GM18502 (cell line): ENCODE results near the gene LFNG.

Experiments used
- ATAC-seq: cut with Tn5 transposase; IDR thresholded peaks from one replicate; pipeline ENCODE4 v1.9.1; 2021; ENCODE audit warnings: mild to moderate bottlenecking; ENCODE audit not compliant: unreplicated experiment, poor library complexity

LFNG gene

GRCh38 chr7:2482725-2483451 lies 36.7 kb upstream of the LFNG start:
- no peak for ATAC-seq

GRCh38 chr7:2483494-2483893 lies 36.1 kb upstream of the LFNG start:
- no peak for ATAC-seq

GRCh38 chr7:2484868-2485267 lies 34.7 kb upstream of the LFNG start:
- ATAC-seq, result no peak

- ATAC-seq, result no peak
Measured at GRCh38 chr7:2487586-2488271, 31.8 kb upstream of the LFNG start.

GRCh38 chr7:2488272-2488645 lies 31.3 kb upstream of the LFNG start:
- no peak for ATAC-seq

- ATAC-seq, result no peak
Measured at GRCh38 chr7:2488681-2489080, 30.9 kb upstream of the LFNG start.

- no peak for ATAC-seq
Measured at GRCh38 chr7:2490181-2490651, 29.4 kb upstream of the LFNG start.

- no peak for ATAC-seq
Measured at GRCh38 chr7:2492038-2492437, 27.5 kb upstream of the LFNG start.

- no peak for ATAC-seq
Measured at GRCh38 chr7:2493205-2494164, 26.1 kb upstream of the LFNG start.

- no peak for ATAC-seq
Measured at GRCh38 chr7:2494191-2495130, 25.1 kb upstream of the LFNG start.

- no peak for ATAC-seq
Measured at GRCh38 chr7:2495418-2496299, 23.9 kb upstream of the LFNG start.

- no peak for ATAC-seq
Measured at GRCh38 chr7:2496375-2496774, 23.2 kb upstream of the LFNG start.

- no peak for ATAC-seq
Measured at GRCh38 chr7:2497065-2497464, 22.5 kb upstream of the LFNG start.

GRCh38 chr7:2497500-2498336 lies 21.9 kb upstream of the LFNG start:
- ATAC-seq, result no peak

GRCh38 chr7:2498708-2499107 lies 20.9 kb upstream of the LFNG start:
- ATAC-seq, result no peak

- ATAC-seq, result no peak
Measured at GRCh38 chr7:2499181-2499580, 20.4 kb upstream of the LFNG start.

- no peak for ATAC-seq
Measured at GRCh38 chr7:2499719-2500430, 19.7 kb upstream of the LFNG start.
